Parathyroid adenoma (tissue), 2 donors: ENCODE results near the gene PGBD5.
"Not testable (repeated sequence)": the region's sequence is repeated elsewhere in the genome, so short reads cannot be mapped to it uniquely, and the experiment has no call there.

Experiments
- H2AFZ ChIP-seq: fragments of 300-600 bp; sonication (generic); one replicate; pipeline ENCODE4 v1.7.0; 2017; ENCODE audit warnings: antibody characterized with exemption, mild to moderate bottlenecking
- H3K27ac ChIP-seq: fragments of 300-600 bp; sonication (generic); one replicate; pipeline ENCODE4 v1.7.0; 2017
- H3K27me3 ChIP-seq: fragments of 300-600 bp; sonication (generic); one replicate; pipeline ENCODE4 v1.7.0; 2017; ENCODE audit warnings: low read length; ENCODE audit not compliant: control insufficient read depth, insufficient read depth
- H3K36me3 ChIP-seq: fragments of 300-600 bp; sonication (generic); one replicate; pipeline ENCODE4 v1.7.0; 2017; ENCODE audit warnings: low read length; ENCODE audit not compliant: control insufficient read depth, insufficient read depth
- H3K4me1 ChIP-seq: fragments of 300-600 bp; sonication (generic); one replicate; pipeline ENCODE4 v1.7.0; 2017; ENCODE audit warnings: control low read depth
- H3K4me2 ChIP-seq: fragments of 300-600 bp; sonication (generic); one replicate; pipeline ENCODE4 v1.7.0; 2017; ENCODE audit warnings: low read length
- H3K4me3 ChIP-seq: fragments of 300-600 bp; sonication (generic); one replicate; pipeline ENCODE4 v1.7.0; 2017; ENCODE audit warnings: low read depth, low read length
- H3K79me2 ChIP-seq: fragments of 300-600 bp; sonication (generic); one replicate; pipeline ENCODE4 v1.7.0; 2017; ENCODE audit warnings: control low read depth
- H3K9ac ChIP-seq: fragments of 300-600 bp; sonication (generic); one replicate; pipeline ENCODE4 v1.7.0; 2017; ENCODE audit warnings: mild to moderate bottlenecking
- H3K9me3 ChIP-seq: fragments of 300-600 bp; sonication (generic); one replicate; pipeline ENCODE4 v1.7.0; 2017; ENCODE audit warnings: low read length; ENCODE audit not compliant: control insufficient read depth
- CTCF ChIP-seq: fragments of 300-600 bp; sonication (generic); IDR thresholded peaks from one replicate; pipeline ENCODE4 v1.7.0; 2017; ENCODE audit warnings: antibody characterized with exemption, mild to moderate bottlenecking
- donor health status: primary hyperparathyroidism.

PGBD5 gene

DNA sequence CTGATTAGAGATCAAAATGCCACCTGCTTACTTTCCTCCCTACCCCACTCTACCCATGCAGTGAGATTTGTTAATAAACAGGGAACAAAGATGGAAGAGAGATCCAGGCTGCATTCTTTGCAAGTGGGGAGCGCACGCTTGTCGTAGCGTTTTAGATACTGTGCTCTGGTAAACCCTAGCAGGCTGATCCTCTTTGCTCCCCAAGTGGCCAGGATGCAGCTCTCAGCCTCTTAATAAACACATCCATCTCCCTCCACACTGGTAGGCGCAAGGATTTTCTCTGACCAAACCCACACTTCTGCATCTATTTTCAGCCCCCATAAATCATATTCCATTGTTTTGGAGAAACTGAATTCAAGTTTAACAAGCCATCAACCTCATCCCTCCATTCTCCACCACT lies 2.9 kb downstream of the PGBD5 start:
- no peak overlapping the region for H3K9ac ChIP-seq
- no peak overlapping the region for H3K27ac ChIP-seq
- H3K79me2 ChIP-seq, result peaks cover 2% of the 10 kb centered on the region
- no peaks in the 10 kb centered on the region for H3K4me1 ChIP-seq
- no peak overlapping the region for H2AFZ ChIP-seq
- H3K27me3 ChIP-seq, result no peaks in the 10 kb centered on the region
- no peak overlapping the region for H3K4me3 ChIP-seq
- TF ChIP-seq CTCF, result no peak
- H3K4me2 ChIP-seq, result no peak overlapping the region
- H3K36me3 ChIP-seq, result no peaks in the 10 kb centered on the region
- no peaks in the 10 kb centered on the region for H3K9me3 ChIP-seq

GRCh38 chr1:230422221-230422981 lies 3.7 kb downstream of the PGBD5 start:
- H3K27ac ChIP-seq, result no peak overlapping the region

DNA sequence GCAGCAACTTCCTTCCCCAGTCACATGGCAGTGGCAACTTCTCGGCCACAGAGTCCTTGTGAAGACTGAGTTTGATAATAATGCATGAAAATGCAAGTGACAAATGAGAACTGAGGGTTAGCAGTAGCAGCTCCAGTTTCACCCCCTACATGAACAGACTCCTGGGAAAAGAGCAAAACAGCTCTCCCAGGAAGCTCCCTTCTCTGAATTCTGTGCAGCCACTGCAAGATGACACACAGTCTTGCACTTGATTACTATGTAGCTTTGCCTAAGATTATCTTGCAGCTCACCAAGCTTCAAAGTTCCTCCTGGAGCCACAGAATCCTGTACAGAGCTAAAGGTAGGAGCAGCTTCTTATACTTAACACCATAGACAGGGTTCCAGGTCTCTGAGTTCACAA lies 4.7 kb downstream of the PGBD5 start:
- H3K27ac ChIP-seq, result no peak overlapping the region
- no peak for TF ChIP-seq CTCF

More at GRCh38 chr1:230422221-230422981, 3.7 kb downstream of the PGBD5 start:
- no peak overlapping the region for H3K4me2 ChIP-seq
- H3K9me3 ChIP-seq, result no peaks in the 10 kb centered on the region
- H3K4me1 ChIP-seq, result no peaks in the 10 kb centered on the region
- H3K4me3 ChIP-seq, result no peak overlapping the region
- no peak overlapping the region for H3K9ac ChIP-seq
- H3K36me3 ChIP-seq, result no peaks in the 10 kb centered on the region
- no peak overlapping the region for H2AFZ ChIP-seq
- H3K79me2 ChIP-seq, result peaks cover 2% of the 10 kb centered on the region
- no peaks in the 10 kb centered on the region for H3K27me3 ChIP-seq
- no peak for TF ChIP-seq CTCF

GRCh38 chr1:230420372-230420771 lies 5.8 kb downstream of the PGBD5 start:
- H2AFZ ChIP-seq, H3K27ac ChIP-seq, H3K9me3 ChIP-seq, H3K4me3 ChIP-seq, H3K4me1 ChIP-seq, H3K9ac ChIP-seq, H3K36me3 ChIP-seq, H3K4me2 ChIP-seq, H3K79me2 ChIP-seq, H3K27me3 ChIP-seq: not testable (repeated sequence)

More for the DNA sequence above, 4.7 kb downstream of the PGBD5 start:
- Histone ChIP-seq H3K36me3 (no peaks in the 10 kb centered on the region), H3K9ac (no peak overlapping the region), H3K9me3 (no peaks in the 10 kb centered on the region), H3K4me2 (no peak overlapping the region), H3K27me3 (no peaks in the 10 kb centered on the region), H2AFZ (no peak overlapping the region), H3K4me3 (no peak overlapping the region), H3K79me2 (peaks cover 2% of the 10 kb centered on the region), H3K4me1 (no peaks in the 10 kb centered on the region)

DNA sequence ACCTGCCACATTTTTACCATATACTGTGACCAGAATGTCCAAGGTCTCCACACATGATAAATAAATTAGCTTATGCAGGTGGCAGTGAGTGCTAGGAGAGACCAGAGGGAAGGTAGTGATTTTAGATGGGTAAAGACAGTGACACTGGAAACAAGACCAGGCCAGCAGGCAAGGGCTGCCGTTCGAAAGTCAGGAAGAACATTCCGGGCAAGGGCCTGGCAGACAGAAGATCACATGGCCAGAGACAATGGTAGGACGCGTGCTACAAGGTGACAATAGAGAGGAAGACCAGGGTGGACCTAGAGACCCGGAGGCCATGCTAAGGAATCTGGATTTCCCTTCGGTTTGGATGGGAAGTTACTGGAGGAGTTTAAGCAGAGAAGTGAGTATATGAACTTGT lies 9.7 kb downstream of the PGBD5 start:
- Histone ChIP-seq H3K4me2 (no peak overlapping the region), H3K27me3 (no peaks in the 10 kb centered on the region)

More for the DNA sequence above, 9.7 kb downstream of the PGBD5 start:
- no peak overlapping the region for H3K9ac ChIP-seq
- H3K4me1 ChIP-seq, result peaks cover 6% of the 10 kb centered on the region
- peaks cover 6% of the 10 kb centered on the region for H3K79me2 ChIP-seq
- no peak overlapping the region for H3K4me3 ChIP-seq
- no peak overlapping the region for H3K27ac ChIP-seq
- H3K9me3 ChIP-seq, result no peaks in the 10 kb centered on the region
- H3K36me3 ChIP-seq, result no peaks in the 10 kb centered on the region
- no peak for TF ChIP-seq CTCF
- H2AFZ ChIP-seq, result no peak overlapping the region
